Gastroesophageal sphincter (tissue), 3 donors: ENCODE data around the gene SGIP1.

ENCODE experiments used
- EP300 ChIP-seq: sonication (generic); formaldehyde crosslinking; IDR thresholded peaks from one replicate; pipeline ENCODE4 v1.6.1; 2017; ENCODE audit warnings: antibody characterized with exemption, mild to moderate bottlenecking
- POLR2A ChIP-seq, 2 donors: fragments of 450-650 bp; IDR thresholded peaks; one replicate each; pipeline ENCODE4 v1.6.1; 2017; ENCODE audit warnings: antibody characterized with exemption in 2 of 2, mild to moderate bottlenecking in 2 of 2, moderate library complexity in 1 of 2
- POLR2AphosphoS5 ChIP-seq: sonication (generic); formaldehyde crosslinking; IDR thresholded peaks from one replicate; pipeline ENCODE4 v1.6.1; 2017; ENCODE audit warnings: antibody characterized with exemption
- TF ChIP-seq, protein P1 (sequence below), 4 experiments: fragments of 200-600 bp in 2 of 4; fragments of 450-650 bp in 2 of 4; sonication (generic) in 1 of 4; IDR thresholded peaks; one replicate each; pipeline ENCODE4 v1.5.1; 2017 to 2019; ENCODE audit warnings: antibody characterized with exemption in 4 of 4, mild to moderate bottlenecking in 2 of 4, moderate library complexity in 2 of 4

DNA sequence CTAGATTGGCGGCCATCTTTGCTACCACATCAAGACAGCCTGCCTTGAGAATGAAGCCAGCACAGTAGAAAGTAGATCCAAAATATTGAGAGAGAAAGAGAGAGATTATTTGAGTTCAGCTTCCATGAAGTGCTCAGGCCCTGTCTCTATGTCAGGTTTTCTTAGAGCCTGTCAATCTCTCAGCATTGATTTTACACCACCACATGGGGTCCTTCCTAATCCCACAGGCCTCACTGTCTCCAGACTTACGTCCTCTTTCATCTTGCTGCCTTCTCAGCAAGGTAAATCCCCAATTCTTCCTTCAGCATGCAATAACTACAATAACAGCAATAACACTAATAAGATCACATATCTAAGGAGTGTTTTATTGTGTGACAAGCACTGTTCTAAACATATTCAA, 239.3 kb downstream of the SGIP1 start:
- TF ChIP-seq, protein P1, sequence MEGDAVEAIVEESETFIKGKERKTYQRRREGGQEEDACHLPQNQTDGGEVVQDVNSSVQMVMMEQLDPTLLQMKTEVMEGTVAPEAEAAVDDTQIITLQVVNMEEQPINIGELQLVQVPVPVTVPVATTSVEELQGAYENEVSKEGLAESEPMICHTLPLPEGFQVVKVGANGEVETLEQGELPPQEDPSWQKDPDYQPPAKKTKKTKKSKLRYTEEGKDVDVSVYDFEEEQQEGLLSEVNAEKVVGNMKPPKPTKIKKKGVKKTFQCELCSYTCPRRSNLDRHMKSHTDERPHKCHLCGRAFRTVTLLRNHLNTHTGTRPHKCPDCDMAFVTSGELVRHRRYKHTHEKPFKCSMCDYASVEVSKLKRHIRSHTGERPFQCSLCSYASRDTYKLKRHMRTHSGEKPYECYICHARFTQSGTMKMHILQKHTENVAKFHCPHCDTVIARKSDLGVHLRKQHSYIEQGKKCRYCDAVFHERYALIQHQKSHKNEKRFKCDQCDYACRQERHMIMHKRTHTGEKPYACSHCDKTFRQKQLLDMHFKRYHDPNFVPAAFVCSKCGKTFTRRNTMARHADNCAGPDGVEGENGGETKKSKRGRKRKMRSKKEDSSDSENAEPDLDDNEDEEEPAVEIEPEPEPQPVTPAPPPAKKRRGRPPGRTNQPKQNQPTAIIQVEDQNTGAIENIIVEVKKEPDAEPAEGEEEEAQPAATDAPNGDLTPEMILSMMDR (IDR thresholded peaks at IDR 0.05): no peak
- TF ChIP-seq POLR2A (IDR thresholded peaks at IDR 0.05): no peak
- no peak for TF ChIP-seq POLR2AphosphoS5
- no peak for TF ChIP-seq EP300
